Measurements from ENCODE around the gene ALDH16A1.

- TF ChIP-seq GATA3 (IDR thresholded peaks at IDR 0.05; ENCODE audit: low read depth, low read length) (no peak), GATA2 (IDR thresholded peaks at IDR 0.05; ENCODE audit: low read depth, low read length) (no peak)
Measured at GRCh38 chr19:49407482-49408015, 45.5 kb upstream of the ALDH16A1 start.

Measured in SH-SY5Y (cell line).